ENCODE measurements around the gene POU3F3. TPM values are rescaled to one million over a fixed set of nuclear protein-coding genes. Genes with fewer than 3 reads are reported as not detected.

Gene POU3F3
- total and polyA plus RNA-seq, 10 donors, result not detected

DNA sequence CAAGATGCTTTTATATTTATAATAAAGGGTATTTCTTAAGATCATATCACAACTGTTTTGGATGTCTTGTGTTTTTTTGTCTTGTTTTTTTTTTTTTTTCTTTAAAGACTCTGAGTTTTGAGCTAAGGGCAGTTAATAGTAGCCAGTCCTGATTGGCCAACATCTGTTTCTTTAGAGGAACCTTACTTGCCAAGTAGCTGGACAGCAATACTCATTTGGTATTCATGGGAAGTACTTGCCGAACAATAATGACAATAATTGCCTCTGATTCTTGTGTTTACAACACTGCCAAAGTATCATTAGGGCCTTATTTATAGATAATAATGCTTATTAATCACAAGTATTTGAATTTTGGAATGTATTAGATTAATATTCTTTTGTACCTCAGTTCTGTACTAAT, 17.1 kb upstream of the POU3F3 start:
- DNase-seq, result no peak
- TF ChIP-seq POLR2AphosphoS5 (IDR thresholded peaks at IDR 0.05) (no peak), CTCF (IDR thresholded peaks at IDR 0.05 in 8 of 11, conservative IDR thresholded peaks at IDR 0.05 in 3 of 11) (no peak), POLR2A (IDR thresholded peaks at IDR 0.05) (no peak)
- H3K36me3 ChIP-seq, result no peaks in the 10 kb centered on the region
- no peaks in the 10 kb centered on the region for H3K9me3 ChIP-seq
- 84 to 96% (median 89%) methylated on average over 1 of the region's 1 CpG for WGBS, 5 donors
- H3K27me3 ChIP-seq (replicated peaks in 1 of 7), result peaks cover 0 to 21% (median 8%) of the 10 kb centered on the region in 7 donors
- intact Hi-C loops (cut with DNase I; ENCODE audit: low total_unique reads), result no loop called here
- H3K27ac ChIP-seq, result no peak overlapping the region
- no peak overlapping the region for H3K4me3 ChIP-seq
- no peaks in the 10 kb centered on the region for H3K4me1 ChIP-seq

GRCh38 chr2:104840156-104840555, 13.8 kb upstream of the POU3F3 start:
- WGBS, 5 donors, result 76 to 93% (median 79%) methylated on average over 1 of the region's 1 CpG
- peaks cover 12 to 55% (median 41%) of the 10 kb centered on the region in 7 donors for H3K27me3 ChIP-seq (replicated peaks in 1 of 7)
- intact Hi-C loops (cut with DNase I; ENCODE audit: low total_unique reads), result no loop called here

GRCh38 chr2:104840893-104841585, 12.9 kb upstream of the POU3F3 start:
- Histone ChIP-seq H3K27ac (no peak overlapping the region), H3K4me1 (peaks cover 3 to 38% (median 28%) of the 10 kb centered on the region in 6 donors), H3K27me3 (replicated peaks in 1 of 7) (peaks cover 12 to 63% (median 50%) of the 10 kb centered on the region in 7 donors), H3K4me3 (no peak overlapping the region), H3K9me3 (no peaks in the 10 kb centered on the region), H3K36me3 (no peaks in the 10 kb centered on the region)
- WGBS, 5 donors, result 76 to 94% (median 82%) methylated on average over 2 of the region's 2 CpGs
- DNase-seq, result no peak
- TF ChIP-seq POLR2A (IDR thresholded peaks at IDR 0.05) (no peak), POLR2AphosphoS5 (IDR thresholded peaks at IDR 0.05) (no peak), CTCF (IDR thresholded peaks at IDR 0.05 in 8 of 11, conservative IDR thresholded peaks at IDR 0.05 in 3 of 11) (no peak)
- intact Hi-C loops (cut with DNase I; ENCODE audit: low total_unique reads), result no loop called here

More at GRCh38 chr2:104840156-104840555, 13.8 kb upstream of the POU3F3 start:
- Histone ChIP-seq H3K36me3 (no peaks in the 10 kb centered on the region), H3K4me3 (no peak overlapping the region), H3K4me1 (peaks cover 3 to 32% (median 25%) of the 10 kb centered on the region in 6 donors), H3K27ac (no peak overlapping the region), H3K9me3 (no peaks in the 10 kb centered on the region)
- TF ChIP-seq POLR2A (IDR thresholded peaks at IDR 0.05) (no peak), CTCF (IDR thresholded peaks at IDR 0.05 in 8 of 11, conservative IDR thresholded peaks at IDR 0.05 in 3 of 11) (no peak), POLR2AphosphoS5 (IDR thresholded peaks at IDR 0.05) (no peak)
- no peak for DNase-seq

GRCh38 chr2:104841744-104842143, 12.2 kb upstream of the POU3F3 start:
- H3K4me1 ChIP-seq, result peaks cover 3 to 38% (median 28%) of the 10 kb centered on the region in 6 donors
- no peaks in the 10 kb centered on the region for H3K36me3 ChIP-seq
- H3K27me3 ChIP-seq (replicated peaks in 1 of 7), result peaks cover 12 to 70% (median 57%) of the 10 kb centered on the region in 7 donors
- no peak for TF ChIP-seq CTCF (IDR thresholded peaks at IDR 0.05 in 8 of 11, conservative IDR thresholded peaks at IDR 0.05 in 3 of 11)
- no peak for TF ChIP-seq POLR2A (IDR thresholded peaks at IDR 0.05)
- TF ChIP-seq POLR2AphosphoS5 (IDR thresholded peaks at IDR 0.05), result no peak
- no peak overlapping the region for H3K4me3 ChIP-seq
- no peak overlapping the region for H3K27ac ChIP-seq
- H3K9me3 ChIP-seq, result no peaks in the 10 kb centered on the region
- WGBS, 5 donors, result 65 to 80% (median 75%) methylated on average over 2 of the region's 2 CpGs
- no peak for DNase-seq
- intact Hi-C loops (cut with DNase I; ENCODE audit: low total_unique reads), result no loop called here

Data from spleen (tissue), 11 donors.